GM12878 (cell line): ENCODE measurements around the gene STRIP2. TPM values are rescaled to one million over a fixed set of nuclear protein-coding genes. Genes with fewer than 3 reads are reported as not detected.

Experiments
- ATAC-seq: fragments of 200-7000 bp; cut with Tn5 transposase; 3 replicates; pipeline ENCODE4 v1.9.1; 2020; ENCODE audit warnings: mild to moderate bottlenecking, moderate library complexity
- BruUV-seq: library from RNA; stranded (reverse); fragments of 400-500 nt; replicated peaks from 2 replicates; lab custom pipeline; 2021; lab: Mats Ljungman, UMichigan
- CTCF ChIA-PET: fragments of 300-600 bp; sonication (Branson Sonifier 250); formaldehyde crosslinking; extraction: SDS; loops from one replicate; lab custom pipeline; 2021; ENCODE audit warnings: inconsistent platforms; lab: Yijun Ruan, JAX
- POLR2A ChIA-PET: fragments of 350-600 bp; formaldehyde crosslinking; extraction: SDS; loops from one replicate; lab custom pipeline; 2021; ENCODE audit warnings: inconsistent platforms; lab: Charles Lee
- RAD21 ChIA-PET: fragments of 300-600 bp; sonication (Branson Sonifier 250); formaldehyde crosslinking; loops from one replicate; lab custom pipeline; 2023; ENCODE audit warnings: antibody characterized with exemption; ENCODE audit not compliant: unreplicated experiment; lab: Charles Lee
- SMC1A ChIA-PET: fragments of 300-600 bp; sonication (Branson Sonifier 250); formaldehyde crosslinking; loops from one replicate; lab custom pipeline; 2023; ENCODE audit not compliant: unreplicated experiment, uncharacterized antibody; lab: Charles Lee
- DNase-seq: peaks from one replicate; pipeline ENCODE4 v3.0.0-alpha.2; 2011; ENCODE audit warnings: low read depth, low spot score
- FAIRE-seq: peaks from 3 replicates; lab custom pipeline; 2011; peaks lifted over from hg19 to GRCh38; lab: Jason Lieb, UNC
- H2AFZ ChIP-seq: 2 replicates; pipeline ENCODE4 v1.6.0; 2011; ENCODE audit warnings: low read depth, low read length, control low read depth; ENCODE audit not compliant: control insufficient read depth
- H3K27ac ChIP-seq: 2 replicates; pipeline ENCODE4 v1.5.1; 2011; ENCODE audit warnings: control low read depth; ENCODE audit not compliant: control insufficient read depth, insufficient read depth
- H3K27me3 ChIP-seq, 2 experiments: replicated peaks in 1 of 2; 2 replicates each; pipeline versions ENCODE4 v1.6.0 to v1.6.1; 2011; ENCODE audit warnings: low read length in 1 of 2; ENCODE audit not compliant: control insufficient read depth in 2 of 2, insufficient read depth in 2 of 2
- H3K36me3 ChIP-seq, 2 experiments: 2 replicates each; pipeline ENCODE4 v1.5.1; 2011; ENCODE audit warnings: low read length in 1 of 2; ENCODE audit not compliant: control insufficient read depth in 2 of 2, insufficient read depth in 2 of 2
- H3K4me1 ChIP-seq: 2 replicates; pipeline ENCODE4 v1.6.1; 2011; ENCODE audit warnings: mild to moderate bottlenecking, low read length, moderate library complexity, mixed read lengths; ENCODE audit not compliant: control insufficient read depth, insufficient read depth
- H3K4me2 ChIP-seq: 2 replicates; pipeline ENCODE4 v1.6.0; 2011; ENCODE audit warnings: control low read depth; ENCODE audit not compliant: control insufficient read depth, insufficient read depth
- H3K4me3 ChIP-seq: fragments of 200-600 bp; sonication (generic); 2 replicates; pipeline ENCODE4 v1.5.1; 2016
- H3K79me2 ChIP-seq: 2 replicates; pipeline ENCODE4 v1.6.0; 2011; ENCODE audit warnings: low read length; ENCODE audit not compliant: control insufficient read depth, insufficient read depth
- H3K9ac ChIP-seq: 2 replicates; pipeline ENCODE4 v1.8.0; 2011; ENCODE audit warnings: low read length, control low read depth, mixed read lengths; ENCODE audit not compliant: control insufficient read depth, insufficient read depth
- H3K9me3 ChIP-seq: replicated peaks from 3 replicates; pipeline ENCODE4 v1.5.1; 2011; ENCODE audit warnings: mild to moderate bottlenecking, low read length; ENCODE audit not compliant: control insufficient read depth, insufficient read depth
- H4K20me1 ChIP-seq: 2 replicates; pipeline ENCODE4 v1.6.0; 2011; ENCODE audit not compliant: control insufficient read depth, insufficient read depth
- BCLAF1 ChIP-seq: fragments of 450-650 bp; IDR thresholded peaks from 2 replicates; pipeline ENCODE4 v1.6.1; 2017; ENCODE audit warnings: antibody characterized with exemption, mild to moderate bottlenecking, moderate library complexity
- CTCF ChIP-seq, 3 experiments: IDR thresholded peaks in 2 of 3; conservative IDR thresholded peaks in 1 of 3; 2 replicates each; pipeline ENCODE4 v1.5.1; 2011; ENCODE audit warnings: low read depth in 3 of 3, low read length in 3 of 3, mild to moderate bottlenecking in 3 of 3, control low read depth in 2 of 3, moderate library complexity in 2 of 3, inconsistent platforms in 1 of 3, mixed read lengths in 1 of 3; ENCODE audit not compliant: control insufficient read depth in 2 of 3, insufficient read depth in 1 of 3; ENCODE audit errors: extremely low read depth in 1 of 3
- EP300 ChIP-seq, 2 experiments: fragments of 150-350 bp in 1 of 2; IDR thresholded peaks; 2 replicates each; pipeline ENCODE4 v1.6.1; 2011 to 2012; ENCODE audit warnings: low read depth in 2 of 2, low read length in 2 of 2, borderline replicate concordance in 1 of 2, improper control_type of control experiment in 1 of 2, inconsistent platforms in 1 of 2; ENCODE audit not compliant: control insufficient read depth in 1 of 2
- ESRRA ChIP-seq: IDR thresholded peaks from 2 replicates; pipeline ENCODE4 v1.6.1; 2012; ENCODE audit warnings: mild to moderate bottlenecking, low read length, improper control_type of control experiment
- HDAC2 ChIP-seq: fragments of 200-600 bp; sonication (generic); IDR thresholded peaks from 2 replicates; pipeline ENCODE4 v1.6.1; 2017
- MTA3 ChIP-seq: IDR thresholded peaks from 2 replicates; pipeline ENCODE4 v1.6.1; 2012; ENCODE audit warnings: low read length, inconsistent platforms, borderline replicate concordance
- POLR2AphosphoS5 ChIP-seq: IDR thresholded peaks from 2 replicates; pipeline ENCODE4 v1.6.1; 2011; ENCODE audit warnings: mild to moderate bottlenecking, low read length, inconsistent platforms
- RELB ChIP-seq: fragments of 450-650 bp; IDR thresholded peaks from 2 replicates; pipeline ENCODE4 v1.6.1; 2017; ENCODE audit warnings: low read depth, mild to moderate bottlenecking, moderate library complexity
- SREBF1 ChIP-seq: IDR thresholded peaks from 2 replicates; pipeline ENCODE4 v1.6.1; 2012; ENCODE audit warnings: mild to moderate bottlenecking, low read length
- SRF ChIP-seq, 2 experiments: IDR thresholded peaks; 2 replicates each; pipeline ENCODE4 v1.6.1; 2011; ENCODE audit warnings: low read depth in 2 of 2, low read length in 2 of 2, mild to moderate bottlenecking in 1 of 2, moderate library complexity in 1 of 2
- SUZ12 ChIP-seq: fragments of 200-600 bp; sonication (generic); IDR thresholded peaks from one replicate; pipeline ENCODE4 v1.6.1; 2018; ENCODE audit warnings: antibody characterized with exemption, mild to moderate bottlenecking; ENCODE audit not compliant: unreplicated experiment
- WGBS: methylation state at CpG from one replicate; pipeline ENCODE4 v1.1.6; 2016; ENCODE audit warnings: low lambda C conversion rate; ENCODE audit not compliant: insufficient replicate concordance, insufficient coverage; ENCODE audit errors: missing lambda C conversion rate; 5-methylcytosine and 5-hydroxymethylcytosine counted together
- in situ Hi-C: fragments of 300-500 bp; cut with MboI; formaldehyde crosslinking; loops from 9 replicates; pipeline ENCODE4 v1.14.3; 2018; ENCODE audit warnings: mixed read lengths
- intact Hi-C: fragments of 100-400 bp; cut with micrococcal nuclease; formaldehyde crosslinking; loops from one replicate; pipeline ENCODE4 v1.14.2; 2022; ENCODE audit not compliant: unreplicated experiment
- polyA plus RNA-seq, 11 experiments: library from polyadenylated mRNA; depleted of rRNA in 4 of 11; unstranded in 6 of 11; stranded (reverse) in 5 of 11; fragments of >200 nt; fragmentation: Nextera tagmentation in 4 of 11; fragmentation: Illumina TruSeq in 1 of 11; extraction: Ambion mirVana in 4 of 11; extraction: Trizol in 1 of 11; gene quantifications; 1 replicate in 1 of 11; 2 replicates in 10 of 11; pipeline versions ENCODE4 v1.2.1 to v1.2.3, GENCODE V29; 2011 to 2016; ENCODE audit warnings: inconsistent platforms in 2 of 11, missing spikeins in 2 of 11, low read depth in 1 of 11
- total RNA-seq, 4 experiments: library from RNA; depleted of rRNA in 3 of 4; stranded (reverse); fragments of >200 nt in 3 of 4; fragmentation: Illumina TruSeq in 1 of 4; extraction: Trizol in 1 of 4; gene quantifications; 2 replicates each; pipeline versions ENCODE4 v1.2.1 to v1.2.3, GENCODE V29; 2013 to 2021

STRIP2 gene
- total and polyA plus RNA-seq, 10 of the 15 experiments (the other 5 are each of a cell fraction or from before 2014, with no cell fraction given), result 0.48 to 5.8 (median 1.8) TPM

GRCh38 chr7:129492391-129492790, 58.2 kb downstream of the STRIP2 start (continued):
- TF ChIP-seq BCLAF1 (no peak), SREBF1 (no peak), HDAC2 (no peak), ESRRA (no peak)

DNA sequence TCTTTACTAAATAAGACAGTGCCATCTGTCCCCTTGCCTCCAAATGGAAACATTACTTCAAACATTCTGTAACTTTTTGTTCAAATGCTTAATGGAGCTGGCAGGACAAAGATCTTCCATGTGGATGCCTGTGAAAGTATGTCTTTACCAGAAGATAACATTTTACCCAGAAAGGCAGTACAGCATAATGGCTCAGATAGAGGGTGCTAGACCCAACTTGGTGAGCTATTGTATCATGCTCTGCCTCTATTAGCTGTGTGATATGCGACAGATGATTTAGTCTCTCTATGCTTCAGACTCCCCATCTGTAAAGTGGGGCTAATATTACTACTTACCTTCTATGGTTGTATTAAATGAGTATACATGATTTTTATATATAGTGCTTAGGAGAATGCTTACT, 59.3 kb downstream of the STRIP2 start:
- RAD21 ChIA-PET, result interaction anchor here (0.6 to 1.1 kb wide), 4 partner anchors 22 to 275 kb away, joined by 3 to 5 read pairs (median 3); no protein-coding TSS in a partner anchor
- H3K27me3 ChIP-seq, result no peaks in the 10 kb centered on the region
- no peaks in the 10 kb centered on the region for H3K36me3 ChIP-seq
- no peak overlapping the region for H3K4me2 ChIP-seq
- SMC1A ChIA-PET, result interaction anchor here (0.9 to 1.6 kb wide), 5 partner anchors 9 to 144 kb away, joined by 3 to 5 read pairs (median 3); no protein-coding TSS in a partner anchor
- no peak for DNase-seq
- H2AFZ ChIP-seq, result no peak overlapping the region
- no peaks in the 10 kb centered on the region for H3K79me2 ChIP-seq
- intact Hi-C loops, result loop anchor here (5.0 kb wide), 1 partner anchor 114 kb away; no protein-coding TSS in a partner anchor
- TF ChIP-seq SUZ12 (no peak), RELB (no peak), SRF (IDR thresholded peaks at IDR 0.05; ENCODE audit: low read depth in 2 of 2, low read length in 2 of 2) (no peak), MTA3 (no peak), CTCF (IDR thresholded peaks at IDR 0.05 in 2 of 3, conservative IDR thresholded peaks at IDR 0.05 in 1 of 3; ENCODE audit: control insufficient read depth in 2 of 3, extremely low read depth in 1 of 3, insufficient read depth in 1 of 3, low read depth in 3 of 3, low read length in 3 of 3) (peak; percentile 9 to 30 (median 19); a peak in 3 of 6 replicates), POLR2AphosphoS5 (no peak), EP300 (IDR thresholded peaks at IDR 0.05; ENCODE audit: borderline replicate concordance in 1 of 2, control insufficient read depth in 1 of 2, low read depth in 2 of 2, low read length in 2 of 2) (no peak)
- TF ChIP-seq, all 136 proteins: peak for 1
- POLR2A ChIA-PET, result interaction anchor here (0.5 kb wide), 1 partner anchor 181 kb away, joined by 3 read pairs; no protein-coding TSS in a partner anchor
- no peak for FAIRE-seq
- Histone ChIP-seq H3K4me3 (no peak overlapping the region), H3K9me3 (no peaks in the 10 kb centered on the region), H4K20me1 (no peaks in the 10 kb centered on the region), H3K27ac (no peak overlapping the region), H3K4me1 (peaks cover 4% of the 10 kb centered on the region; the same call in 1 of the 2 replicates), H3K9ac (no peak overlapping the region)
- no TSS peak for BruUV-seq
- in situ Hi-C loops, result no loop called here
- 0% methylated on average over 1 of the region's 1 CpG for WGBS
- peak; percentile 79 for ATAC-seq
- CTCF ChIA-PET, result interaction anchor here (0.6 to 1.7 kb wide), 8 partner anchors 22 to 142 kb away, joined by 3 to 6 read pairs (median 3); no protein-coding TSS in a partner anchor
